Measurements from ENCODE around the gene EBI3. TPM values are rescaled to one million over a fixed set of nuclear protein-coding genes. Genes with fewer than 3 reads are reported as not detected.
"Not testable (repeated sequence)": the region's sequence is repeated elsewhere in the genome, so short reads cannot be mapped to it uniquely, and the experiment has no call there.

EBI3 gene
- total RNA-seq, 1 donor = 0.27 TPM

DNA sequence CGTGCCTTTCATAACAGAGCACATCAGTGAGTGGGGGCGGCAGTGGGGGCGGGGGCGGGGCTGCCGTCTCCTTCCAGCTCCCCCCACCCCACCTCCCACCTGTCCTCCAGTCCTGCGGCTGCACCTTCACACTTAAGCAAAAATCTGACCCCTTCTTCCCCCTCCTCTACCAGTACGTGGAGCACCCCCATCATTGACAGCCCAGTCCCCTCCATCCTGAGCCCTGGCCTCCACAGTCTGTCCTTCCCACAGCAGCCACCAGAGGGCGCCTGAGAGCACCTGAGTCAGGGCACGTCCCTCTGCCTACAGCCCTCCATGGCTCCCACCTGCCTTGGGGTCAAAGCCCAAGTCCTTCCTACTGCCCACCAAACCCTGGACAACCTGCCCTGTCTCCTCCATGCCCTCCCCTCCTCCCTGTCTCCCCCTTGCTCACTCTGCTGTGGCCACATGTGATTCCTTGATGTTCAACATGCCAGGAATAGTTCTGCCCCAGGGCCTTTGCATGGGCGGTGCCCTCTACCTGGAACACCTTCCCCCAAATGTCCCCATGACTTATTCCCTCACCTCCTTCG is 4.0 kb downstream of the EBI3 start:
- DNase-seq (ENCODE audit: low read depth in 2 of 3, low spot score in 2 of 3) = peak; percentile 32 to 63 (median 55)

DNA sequence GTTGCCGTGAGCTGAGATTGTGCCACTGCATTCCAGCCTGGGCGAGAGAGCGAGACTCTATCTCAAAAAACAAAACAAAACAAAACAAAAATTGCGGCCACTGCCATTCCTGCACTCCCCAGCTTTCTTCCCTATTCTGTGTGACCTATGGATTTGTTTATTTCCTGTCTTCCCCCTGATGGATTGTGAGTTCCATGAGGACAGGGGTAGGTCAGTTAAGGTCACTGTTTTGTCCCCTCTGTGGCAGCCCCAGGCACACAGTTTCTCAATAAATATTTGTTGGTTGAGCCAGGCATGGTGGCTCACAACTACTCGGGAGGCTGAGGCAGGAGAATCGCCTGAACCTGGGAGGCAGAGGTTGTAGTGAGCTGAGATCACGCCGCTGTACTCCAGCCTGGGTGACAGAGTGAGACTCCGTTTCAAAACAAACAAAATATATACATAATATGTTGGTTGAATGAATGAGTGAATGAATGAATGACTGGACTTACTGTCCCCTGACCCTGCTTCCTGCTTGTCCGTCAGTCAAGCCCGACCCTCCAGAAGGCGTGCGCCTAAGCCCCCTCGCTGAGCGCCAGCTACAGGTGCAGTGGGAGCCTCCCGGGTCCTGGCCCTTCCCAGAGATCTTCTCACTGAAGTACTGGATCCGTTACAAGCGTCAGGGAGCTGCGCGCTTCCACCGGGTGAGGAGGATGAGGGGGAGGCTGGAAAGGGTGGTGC is 5.0 kb downstream of the EBI3 start:
- no peak for DNase-seq (ENCODE audit: low read depth in 2 of 3, low spot score in 2 of 3)

DNA sequence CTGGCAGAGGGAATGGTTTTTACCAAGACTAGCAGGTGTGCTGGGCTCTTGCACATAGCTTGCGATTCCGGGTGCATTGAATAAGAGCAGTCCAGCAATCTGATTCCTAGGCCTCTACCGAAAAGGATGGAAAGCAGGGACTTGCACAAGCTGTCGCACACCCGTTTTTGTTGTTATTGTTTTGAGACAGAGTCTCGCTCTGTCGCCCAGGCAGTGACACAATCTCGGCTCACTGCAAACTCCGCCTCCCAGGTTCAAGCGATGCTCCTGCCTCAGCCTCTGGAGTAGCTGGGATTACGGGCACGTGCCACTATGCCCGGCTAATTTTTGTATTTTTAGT is 5.5 kb downstream of the EBI3 start:
- DNase-seq (ENCODE audit: low read depth in 2 of 3, low spot score in 2 of 3) = no peak

DNA sequence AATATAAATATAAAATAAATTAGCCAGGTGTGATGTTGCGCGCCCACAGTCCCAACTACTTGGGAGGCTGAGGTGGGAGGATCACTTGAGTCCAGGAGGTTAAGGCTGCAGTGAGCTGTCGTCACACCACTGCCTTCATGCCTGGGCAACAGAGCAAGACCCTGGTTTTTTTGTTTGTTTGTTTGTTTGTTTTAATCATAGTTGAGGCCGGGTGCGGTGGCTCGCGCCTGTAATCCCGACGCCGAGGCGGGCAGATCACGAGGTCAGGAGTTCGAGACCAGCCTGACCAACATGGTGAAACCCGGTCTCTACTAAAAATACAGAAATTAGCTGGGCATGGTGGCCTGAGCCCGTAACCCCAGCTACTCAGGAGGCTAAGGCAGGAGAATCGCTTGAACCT is 8.2 kb downstream of the EBI3 start:
- DNase-seq (ENCODE audit: low read depth in 2 of 3, low spot score in 2 of 3) = not testable (repeated sequence)

DNA sequence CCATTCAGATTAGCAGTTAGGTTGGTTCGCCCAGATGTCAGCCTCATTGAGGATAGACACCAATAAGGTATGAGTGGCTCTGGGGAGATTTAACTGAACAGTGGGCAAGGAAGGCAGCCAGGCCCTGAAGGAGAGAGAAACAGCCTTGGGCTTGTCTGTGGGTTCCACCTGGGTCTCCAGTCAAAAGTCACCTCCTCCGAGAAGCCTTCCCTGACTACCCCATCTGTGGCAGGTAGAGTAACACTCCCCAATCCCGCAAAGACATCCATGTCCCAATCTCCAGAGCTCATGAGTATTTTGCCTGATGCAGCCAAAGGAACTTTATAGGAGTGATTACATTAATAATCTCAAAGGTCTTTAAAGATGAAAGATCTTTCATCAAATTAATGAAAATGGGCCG is 9.5 kb downstream of the EBI3 start:
- DNase-seq (ENCODE audit: low read depth in 2 of 3, low spot score in 2 of 3) = no peak

DNA sequence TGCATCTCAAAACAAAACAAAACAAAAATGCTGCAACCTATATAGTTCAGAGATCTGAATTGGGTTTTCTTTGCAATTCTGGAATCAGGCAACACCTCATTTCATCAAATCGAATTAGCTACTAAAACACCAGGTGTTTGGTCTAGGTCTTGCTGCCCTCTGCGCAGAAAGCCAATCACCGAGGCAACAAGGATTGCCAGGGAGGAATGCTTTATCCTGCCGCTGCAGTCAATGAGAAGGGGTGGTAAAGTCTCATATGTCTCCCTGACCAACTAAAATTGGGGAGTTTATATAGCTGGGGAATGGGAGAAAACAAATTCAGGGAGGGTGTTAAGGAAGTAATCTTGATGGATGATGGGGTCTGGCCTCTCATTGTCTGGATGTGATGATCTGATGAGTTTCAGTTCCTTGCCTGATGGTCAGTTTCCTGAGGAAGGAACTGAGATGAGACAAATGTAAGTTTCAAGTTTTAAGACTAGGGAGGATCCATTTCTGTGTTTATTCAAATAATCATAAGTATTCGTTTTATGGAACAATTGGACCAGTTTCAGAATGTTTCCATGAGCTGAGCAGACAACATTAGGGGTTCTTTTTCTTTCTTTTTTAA is 12.6 kb downstream of the EBI3 start:
- DNase-seq (ENCODE audit: low read depth in 2 of 3, low spot score in 2 of 3) = no peak

DNA sequence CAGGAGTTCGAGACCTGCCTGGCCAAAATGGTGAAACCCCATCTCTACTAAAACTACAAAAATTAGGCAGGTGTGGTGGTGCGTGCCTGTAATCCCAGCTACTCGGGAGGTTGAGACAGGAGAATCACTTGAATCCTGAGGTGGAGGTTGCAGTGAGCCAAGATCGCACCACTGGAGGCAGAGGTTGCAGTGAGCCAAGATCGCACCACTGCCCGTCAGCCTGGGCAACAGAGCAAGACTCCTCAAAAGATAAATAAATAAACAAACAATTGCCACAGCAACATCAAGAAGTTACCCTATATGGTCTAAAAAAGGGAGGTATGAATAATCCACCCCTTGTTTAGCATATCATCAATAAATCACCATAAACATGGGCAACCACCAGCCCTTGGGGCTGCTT is 16.6 kb downstream of the EBI3 start:
- DNase-seq (ENCODE audit: low read depth in 2 of 3, low spot score in 2 of 3) = not testable (repeated sequence)

DNA sequence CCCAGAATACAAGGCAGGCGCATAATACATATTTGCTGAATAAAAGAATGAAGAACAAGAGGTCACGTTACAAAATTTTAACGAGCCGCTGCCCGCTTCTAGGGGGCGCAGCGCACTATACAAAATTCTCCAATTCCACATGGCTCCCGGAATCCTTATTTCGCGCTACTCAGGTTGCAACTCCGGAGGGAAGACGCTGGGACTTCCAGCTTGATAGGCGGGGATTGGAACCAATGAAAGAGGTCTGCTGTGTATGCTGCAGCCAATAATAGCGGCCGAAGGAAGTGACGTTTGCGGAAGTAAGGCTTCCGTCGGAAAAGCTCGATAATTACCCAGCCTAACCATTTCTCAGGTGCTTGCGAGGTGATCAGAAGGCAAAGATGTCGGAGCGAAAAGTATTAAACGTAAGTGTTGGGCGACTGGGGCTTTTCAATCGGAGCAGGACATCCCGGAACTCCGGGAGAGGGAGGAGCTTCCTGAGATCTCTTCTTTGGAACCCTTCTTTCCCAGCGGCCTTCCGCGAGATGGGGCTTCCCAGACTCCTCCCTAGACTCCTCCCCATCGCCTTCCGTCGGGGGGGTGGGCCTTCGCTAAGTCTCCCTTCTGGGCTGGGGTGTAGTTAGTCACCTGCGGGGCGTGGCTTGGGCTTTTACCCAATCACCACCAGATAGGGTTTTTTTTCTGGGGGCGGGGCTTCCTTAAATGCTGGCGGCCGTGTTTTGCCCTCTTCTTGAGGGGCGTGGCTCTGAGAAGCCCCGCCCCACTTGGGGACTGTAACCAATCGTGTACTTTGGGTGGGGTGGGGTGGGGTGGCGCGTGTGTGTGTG is 17.7 kb downstream of the EBI3 start, which contains the start of gene YJU2:
Gene YJU2, plus strand, starts transcription at position 314 of the 827 bp plus-strand sequence. Its CDS starts 67 bp downstream, at position 381.
- peak; percentile 95 to 100 (median 100) for DNase-seq (ENCODE audit: low read depth in 2 of 3, low spot score in 2 of 3)

DNA sequence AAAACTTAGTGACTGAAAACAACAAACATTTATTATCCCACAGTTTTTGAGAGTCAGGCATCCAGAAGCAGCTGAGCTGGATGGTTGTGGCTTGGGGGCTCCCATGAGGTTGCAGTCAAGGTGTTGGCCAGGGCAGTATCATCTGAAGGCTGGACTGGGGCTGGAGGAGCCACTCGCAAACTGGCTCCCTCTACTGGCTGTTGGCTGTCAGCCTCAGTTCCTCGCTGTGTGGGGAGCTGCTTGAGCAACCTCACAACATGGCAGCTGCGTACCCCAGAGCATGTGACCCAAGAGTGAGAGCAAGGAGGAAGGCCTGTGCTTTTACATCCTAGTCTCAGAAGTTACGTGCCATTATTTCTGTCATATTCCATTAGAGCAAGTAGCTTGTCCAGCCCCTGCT is 27.2 kb downstream of the EBI3 start:
- DNase-seq (ENCODE audit: low read depth in 2 of 3, low spot score in 2 of 3) = no peak

DNA sequence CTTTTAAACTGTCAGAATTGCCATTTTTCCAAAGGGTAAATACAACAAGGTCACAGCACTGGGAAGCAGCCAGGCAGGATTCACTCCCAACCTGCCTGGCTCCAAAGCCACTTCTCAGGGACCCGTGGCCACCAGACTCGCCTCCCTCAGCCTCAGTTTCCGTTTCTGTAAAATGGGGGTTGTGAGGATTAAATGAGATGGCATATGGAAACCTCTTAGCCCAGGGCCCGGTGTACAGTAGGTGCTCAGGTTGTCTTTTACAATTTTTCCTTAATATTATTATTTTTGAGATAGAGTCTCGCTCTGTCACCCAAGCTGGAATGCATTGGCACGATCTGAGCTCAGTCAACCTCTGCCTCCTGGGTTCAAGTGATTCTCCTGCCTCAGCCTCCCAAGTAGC is 27.7 kb downstream of the EBI3 start:
- DNase-seq (ENCODE audit: low read depth in 2 of 3, low spot score in 2 of 3) = no peak

DNA sequence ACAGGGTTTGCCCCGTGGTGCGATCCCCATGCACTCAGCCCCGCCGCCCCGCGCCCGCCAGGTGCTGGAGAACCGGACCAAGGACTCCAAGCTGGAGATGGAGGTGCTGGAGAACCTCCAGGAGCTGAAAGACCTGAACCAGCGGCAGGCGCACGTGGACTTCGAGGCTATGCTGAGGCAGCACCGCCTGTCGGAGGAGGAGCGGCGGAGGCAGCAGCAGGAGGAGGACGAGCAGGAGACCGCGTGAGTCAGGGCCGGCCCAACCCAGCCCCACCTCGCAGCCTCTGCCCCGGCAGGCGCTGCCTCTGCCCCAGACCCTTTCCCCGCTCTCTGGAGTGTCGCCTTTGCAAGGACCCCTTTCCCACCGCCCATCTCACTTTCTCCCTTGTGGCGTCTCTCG is 28.9 kb downstream of the EBI3 start:
- no peak for DNase-seq (ENCODE audit: low read depth in 2 of 3, low spot score in 2 of 3)

DNA sequence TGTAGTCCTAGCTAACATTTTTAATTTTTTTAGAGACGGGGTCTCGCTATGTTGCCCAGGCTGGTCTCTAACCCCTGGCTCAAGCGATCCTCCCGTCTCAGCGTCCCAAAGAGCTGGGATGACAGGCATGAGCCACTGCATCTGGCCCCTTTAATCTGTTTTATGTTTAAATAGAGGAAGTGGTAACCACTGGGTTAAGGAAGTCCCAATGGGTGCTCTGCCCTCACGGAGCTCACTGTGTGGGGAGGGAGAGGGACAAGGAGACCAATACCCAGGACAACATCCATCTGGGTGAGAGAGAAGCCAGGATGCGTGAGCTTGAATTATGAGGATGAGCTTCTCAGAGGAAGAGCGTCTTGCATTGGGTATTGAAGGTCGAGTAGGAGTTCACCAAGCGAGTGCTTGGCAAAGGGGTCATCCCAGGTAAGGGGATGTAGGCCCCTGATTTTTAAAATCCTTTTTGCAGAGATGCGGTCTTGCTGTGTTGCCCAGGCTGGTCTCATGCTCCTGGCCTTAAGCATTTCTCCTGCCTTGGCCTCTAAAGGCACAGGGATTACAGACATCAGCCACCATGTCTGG is 31.4 kb downstream of the EBI3 start:
- peak in 1 of 3 donors; percentile 28 for DNase-seq (ENCODE audit: low read depth in 2 of 3, low spot score in 2 of 3)

DNA sequence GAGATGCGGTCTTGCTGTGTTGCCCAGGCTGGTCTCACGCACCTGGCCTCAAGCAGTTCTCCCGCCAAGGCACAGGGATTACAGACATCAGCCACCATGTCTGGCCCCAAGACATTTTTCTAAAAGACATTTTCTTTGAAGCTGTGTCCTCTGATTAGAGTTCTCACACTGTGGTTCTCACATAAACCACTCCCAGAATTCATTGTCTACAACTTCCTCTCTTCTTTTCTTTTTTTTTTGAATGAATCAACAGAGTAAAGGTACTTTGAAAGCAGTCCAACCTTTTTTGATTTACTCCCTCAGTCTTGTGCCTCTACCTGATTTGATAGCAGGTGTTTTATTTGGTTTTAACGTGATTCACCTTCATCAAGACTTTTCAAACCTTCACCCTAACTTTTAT is 35.5 kb downstream of the EBI3 start:
- peak in 1 of 3 donors; percentile 37 for DNase-seq (ENCODE audit: low read depth in 2 of 3, low spot score in 2 of 3)

DNA sequence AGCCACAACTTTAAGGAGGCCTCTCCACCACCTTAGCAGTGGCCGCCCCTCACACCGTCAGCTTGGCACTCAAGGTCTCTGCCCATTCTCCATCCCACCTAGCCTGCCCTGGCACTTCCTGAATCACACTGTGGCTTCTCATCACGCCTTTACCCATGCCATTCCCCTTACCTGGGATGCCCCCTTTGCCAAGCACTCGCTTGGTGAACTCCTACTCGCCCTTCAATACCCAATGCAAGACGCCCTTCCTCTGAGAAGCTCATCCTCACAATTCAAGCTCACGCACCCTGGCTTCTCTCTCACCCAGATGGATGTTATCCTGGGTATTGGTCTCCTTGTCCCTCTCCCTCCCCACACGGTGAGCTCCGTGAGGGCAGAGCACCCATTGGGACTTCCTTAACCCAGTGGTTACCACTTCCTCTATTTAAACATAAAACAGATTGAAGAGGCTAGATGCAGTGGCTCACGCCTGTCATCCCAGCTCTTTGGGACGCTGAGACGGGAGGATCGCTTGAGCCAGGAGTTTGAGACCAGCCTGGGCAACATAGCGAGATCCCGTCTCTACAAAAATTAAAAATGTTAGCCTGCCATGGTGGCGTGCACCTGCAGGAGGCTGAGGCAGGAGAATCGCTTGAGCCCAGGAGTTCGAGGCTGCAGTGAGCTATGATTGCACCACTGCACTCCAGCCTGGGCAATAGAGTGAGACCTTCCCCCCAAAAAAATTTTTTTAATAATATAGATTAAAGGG is 37.1 kb downstream of the EBI3 start:
- DNase-seq (ENCODE audit: low read depth in 2 of 3, low spot score in 2 of 3) = no peak

DNA sequence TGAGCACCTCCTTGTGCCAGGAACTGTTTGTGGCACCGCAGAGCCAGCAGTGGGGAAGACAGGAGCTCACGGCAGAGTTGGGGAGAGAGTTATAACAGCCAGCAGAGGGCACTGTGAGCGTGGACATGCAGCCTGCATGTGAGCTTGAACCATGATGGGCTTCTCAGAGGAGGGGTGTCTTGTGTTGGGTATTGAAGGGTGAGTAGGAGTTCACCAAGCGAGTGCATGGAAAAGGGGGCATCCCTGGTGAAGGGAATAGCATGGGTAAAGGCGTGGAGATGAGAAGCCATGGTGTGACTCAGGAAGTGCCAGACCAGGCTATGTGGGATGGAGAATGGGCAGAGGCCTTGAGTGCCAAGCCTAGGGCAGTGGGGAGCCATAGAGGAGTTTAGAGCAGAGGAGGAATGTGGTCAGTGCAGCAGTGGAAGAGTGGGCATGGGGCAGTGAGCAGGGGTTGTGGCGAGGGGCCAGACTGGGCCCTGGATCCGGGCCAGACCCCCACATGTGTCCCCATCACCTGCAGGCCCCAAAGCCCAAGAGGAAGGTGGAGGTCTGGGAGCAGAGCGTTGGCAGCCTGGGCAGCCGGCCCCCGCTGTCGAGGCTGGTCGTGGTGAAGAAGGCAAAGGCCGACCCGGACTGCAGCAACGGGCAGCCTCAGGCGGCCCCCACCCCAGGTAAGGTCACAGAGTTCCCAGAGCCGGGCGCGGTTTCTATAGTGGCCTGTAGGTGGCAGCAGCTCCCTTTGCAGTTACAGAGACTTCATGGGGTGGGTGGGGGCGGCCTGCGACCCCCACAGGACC is 38.0 kb downstream of the EBI3 start:
- peak in 2 of 3 donors; percentile 53 to 61 for DNase-seq (ENCODE audit: low read depth in 2 of 3, low spot score in 2 of 3)

DNA sequence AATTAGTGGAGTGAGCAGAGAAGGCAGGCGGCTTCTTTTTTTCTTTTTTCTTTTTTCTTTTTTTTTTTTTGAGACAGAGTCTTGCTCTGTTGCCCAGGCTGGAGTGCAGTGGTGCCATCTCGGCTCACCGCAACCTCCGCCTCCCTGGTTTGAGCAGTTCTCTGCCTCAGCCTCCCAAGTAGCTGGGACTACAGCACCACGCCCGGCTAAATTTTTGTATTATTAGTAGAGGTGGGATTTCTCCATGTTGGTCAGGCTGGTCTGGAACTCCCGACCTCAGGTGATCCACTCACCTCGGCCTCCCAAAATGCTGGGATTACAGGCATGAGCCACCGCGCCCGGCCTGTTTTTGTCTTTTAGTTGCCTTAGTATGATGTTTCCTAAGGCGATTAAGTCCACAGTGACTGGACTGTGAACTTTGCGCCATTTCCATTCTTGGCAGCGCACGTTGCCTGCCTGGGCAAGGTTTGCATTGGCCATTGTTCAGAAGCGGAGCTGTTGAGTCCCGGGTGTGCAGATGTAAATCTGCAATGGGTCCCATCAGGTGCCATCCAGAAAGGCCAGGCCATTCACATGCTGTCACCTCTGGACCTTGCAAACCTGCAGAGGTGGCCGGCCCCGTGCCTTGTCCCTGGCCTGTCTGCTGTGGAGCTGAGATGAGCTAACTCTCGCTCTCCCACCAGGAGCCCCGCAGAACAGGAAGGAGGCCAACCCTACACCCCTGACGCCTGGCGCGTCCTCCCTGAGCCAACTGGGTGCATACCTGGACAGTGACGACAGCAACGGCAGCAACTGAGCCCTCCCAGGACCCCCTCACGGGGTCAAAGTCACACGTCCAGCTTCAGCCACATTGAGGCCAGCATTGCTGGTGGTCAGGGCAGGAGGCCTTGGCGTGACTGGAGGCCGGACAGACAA is 38.8 kb downstream of the EBI3 start:
- no peak for DNase-seq (ENCODE audit: low read depth in 2 of 3, low spot score in 2 of 3)

DNA sequence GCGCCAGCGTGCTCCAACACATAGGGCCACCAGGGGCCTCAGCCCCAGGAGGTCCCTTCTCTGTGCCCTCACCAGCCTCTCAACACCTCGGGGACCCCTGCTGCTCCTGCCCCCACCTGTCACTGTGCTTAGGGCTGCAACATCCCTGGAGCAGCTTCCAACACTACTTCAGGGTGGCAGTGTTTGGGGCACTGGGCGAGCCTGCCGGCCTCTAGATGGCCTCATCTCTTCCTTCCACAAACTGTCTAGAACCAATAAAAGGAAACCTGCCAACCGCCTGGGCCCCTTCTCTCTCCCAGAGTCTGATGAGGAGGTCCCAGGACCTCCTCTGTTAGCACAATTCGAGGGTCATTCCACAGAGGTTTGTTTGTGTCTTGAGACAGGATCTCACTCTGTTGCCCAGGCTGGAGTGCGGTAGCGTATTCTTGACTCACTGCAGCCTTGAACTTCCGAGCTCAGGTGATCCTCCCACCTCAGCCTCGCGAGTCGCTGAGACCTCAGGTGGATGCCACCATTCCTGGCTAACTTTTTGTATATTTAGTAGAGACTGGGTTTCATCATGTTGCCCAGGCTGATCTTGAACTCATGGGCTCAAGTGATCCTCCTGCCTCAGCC is 39.6 kb downstream of the EBI3 start:
- DNase-seq (ENCODE audit: low read depth in 2 of 3, low spot score in 2 of 3) = no peak

DNA sequence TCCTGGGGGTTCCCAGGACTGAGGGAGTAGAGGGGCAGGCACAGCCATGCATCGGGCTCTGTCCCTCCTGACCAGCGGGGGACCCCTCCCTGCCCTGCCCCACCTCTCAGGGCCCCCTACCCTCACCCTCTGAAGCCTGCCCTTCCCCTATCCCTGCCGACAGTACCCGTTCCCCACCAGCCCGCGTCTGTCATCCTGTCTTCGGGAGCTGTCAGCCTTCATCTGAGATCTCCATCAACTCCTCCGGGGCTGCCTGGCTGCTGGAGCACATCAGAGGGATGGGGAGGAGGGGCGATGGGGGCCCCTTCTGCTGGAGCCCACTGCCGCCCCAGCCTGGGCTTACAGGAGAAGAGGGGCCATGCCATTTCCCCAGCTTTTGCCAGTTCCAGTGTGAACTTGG is 43.6 kb downstream of the EBI3 start:
- no peak for DNase-seq (ENCODE audit: low read depth in 2 of 3, low spot score in 2 of 3)
